Activated T-helper 1 cell treated with Interleukin-2 at 50 U/mL for 16 hours (primary cell): ENCODE results near the gene PRPF18.

Source experiments
- DNase-seq: peaks from one replicate; pipeline ENCODE4 v3.0.0-alpha.2; 2020; ENCODE audit warnings: low read depth

The PRPF18 gene

DNA sequence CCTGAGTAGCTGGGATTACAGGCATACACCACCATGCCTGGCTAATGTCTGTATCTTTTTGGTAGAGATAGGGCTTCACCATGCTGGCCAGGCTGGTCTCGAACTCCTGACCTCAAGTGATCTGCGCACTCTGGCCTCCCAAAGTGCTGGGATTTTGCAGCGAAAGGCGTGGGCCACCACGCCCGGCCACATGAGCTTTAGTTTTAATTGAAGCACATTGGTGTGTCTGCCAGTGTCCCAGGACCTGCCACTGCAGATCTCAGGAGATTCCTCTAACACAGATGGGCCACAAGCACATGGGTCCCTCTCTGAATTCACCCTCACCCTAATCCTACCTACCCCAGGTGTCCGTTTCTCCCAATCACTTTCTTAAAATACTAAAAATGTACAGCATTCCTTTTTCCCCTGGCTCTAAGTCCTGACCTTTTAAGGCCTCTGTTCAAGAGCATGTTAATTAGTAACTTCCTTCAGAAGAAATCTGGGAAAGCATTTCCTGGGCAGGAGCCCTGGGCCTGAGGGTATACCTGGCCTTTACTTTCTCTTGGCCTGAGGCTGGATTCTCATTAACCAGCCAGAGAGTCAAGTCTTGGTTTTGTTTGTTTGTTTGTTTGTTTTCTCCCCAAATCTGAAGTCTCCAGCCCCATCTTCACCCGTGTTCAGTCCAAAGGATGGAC is 82.6 kb downstream of the PRPF18 start:
- DNase-seq: no peak

- no peak for DNase-seq
These were observed 83.1 kb downstream of the PRPF18 start for GRCh38 chr10:13669901-13670300.

DNA sequence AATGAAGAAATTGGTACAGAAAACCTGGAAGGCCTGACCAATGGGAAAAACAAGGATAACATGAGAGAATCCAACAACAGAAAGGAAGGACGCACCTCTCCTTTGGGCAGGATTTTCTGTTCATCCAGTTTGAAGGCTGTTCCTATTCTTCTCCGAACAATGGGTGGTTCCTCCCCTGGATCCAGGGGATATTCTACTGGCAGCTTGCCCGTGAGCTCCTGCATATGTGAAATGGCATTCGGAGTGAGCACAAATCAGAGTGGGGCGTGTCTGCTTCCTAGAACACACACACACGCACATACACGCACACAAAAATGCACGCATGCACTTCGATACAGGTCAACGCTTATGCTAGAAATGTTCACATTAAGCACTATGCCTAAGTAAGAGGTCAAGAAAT is 83.5 kb downstream of the PRPF18 start:
- no peak for DNase-seq

DNA sequence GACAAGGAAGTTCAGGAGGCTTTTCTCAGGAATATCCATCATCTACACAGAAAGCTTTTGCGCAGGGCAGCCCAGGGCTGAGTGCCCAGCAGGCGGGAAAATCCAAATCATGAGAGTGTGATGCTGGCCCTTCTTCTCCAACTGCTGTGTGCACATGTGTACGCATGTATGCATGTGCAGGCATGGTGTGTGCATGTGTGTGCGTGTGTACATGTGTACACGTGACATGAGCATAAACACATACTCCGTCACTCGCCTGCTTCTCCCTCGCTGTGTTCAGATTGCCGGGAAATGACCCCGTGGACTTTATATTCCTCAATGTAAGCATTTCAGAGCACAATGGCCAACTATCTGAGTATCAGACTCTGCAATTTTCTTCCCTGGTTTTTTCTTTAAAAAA is 85.1 kb downstream of the PRPF18 start:
- DNase-seq: no peak

DNA sequence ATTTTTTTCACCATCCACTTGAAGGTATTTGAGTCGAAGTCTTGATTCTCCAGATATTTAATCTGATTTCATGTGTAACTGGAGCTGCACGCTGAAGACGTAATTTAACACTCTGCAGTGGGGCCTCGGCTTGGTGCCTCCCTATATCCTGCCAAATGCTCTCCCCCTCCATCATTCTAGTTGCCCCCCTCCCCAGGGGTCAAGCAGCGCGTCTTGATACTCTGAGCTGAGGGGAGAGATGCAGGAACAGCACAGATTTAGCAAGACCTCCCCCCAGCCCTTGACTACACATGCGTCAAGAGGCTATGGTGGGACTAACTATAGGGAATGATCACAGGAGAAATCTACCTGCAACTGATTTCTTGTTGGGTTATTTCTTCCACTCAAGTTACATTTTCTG is 85.8 kb downstream of the PRPF18 start:
- no peak for DNase-seq

GRCh38 chr10:13673156-13673555 is 86.4 kb downstream of the PRPF18 start:
- DNase-seq: no peak

GRCh38 chr10:13674645-13675588 is 88.2 kb downstream of the PRPF18 start:
- DNase-seq: no peak

DNA sequence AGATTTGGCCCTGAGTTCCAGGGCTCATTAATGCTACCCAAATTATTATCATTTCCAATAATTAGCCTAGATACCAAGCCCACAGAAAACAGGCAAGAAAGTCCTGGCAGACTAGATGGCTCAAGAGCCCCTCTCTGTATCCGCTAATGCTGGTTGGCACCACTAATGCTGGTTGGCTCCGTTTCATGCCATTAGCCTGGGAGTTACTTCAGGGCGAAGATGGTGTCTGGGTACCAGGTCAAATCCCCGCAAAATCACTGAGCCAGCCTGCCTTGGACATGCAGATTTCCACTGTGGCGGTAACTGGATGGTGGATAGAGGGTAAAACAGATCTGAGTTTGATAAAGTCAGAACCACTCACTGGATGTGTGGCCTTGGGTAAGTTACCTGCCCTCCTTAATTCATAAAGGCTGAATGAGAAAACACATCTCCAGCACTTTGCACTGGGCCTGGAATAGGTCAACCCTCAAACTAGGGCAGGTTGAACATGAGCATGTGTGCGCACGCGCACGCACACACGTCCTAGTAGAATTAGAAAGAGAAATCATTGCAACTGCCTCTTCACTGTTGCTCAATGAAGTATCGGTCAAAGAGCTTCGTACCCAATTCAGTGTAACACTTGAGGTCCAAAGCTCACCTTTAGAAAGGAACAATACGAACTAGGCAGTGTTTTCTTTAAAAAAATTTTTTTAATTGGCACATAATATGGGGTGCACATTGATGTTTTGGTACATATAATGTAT is 91.5 kb downstream of the PRPF18 start:
- no peak for DNase-seq
